Measurements from ENCODE around the gene ZNF678.
"Not testable (repeated sequence)": the region's sequence is repeated elsewhere in the genome, so short reads cannot be mapped to it uniquely, and the experiment has no call there.

The ZNF678 gene

DNA sequence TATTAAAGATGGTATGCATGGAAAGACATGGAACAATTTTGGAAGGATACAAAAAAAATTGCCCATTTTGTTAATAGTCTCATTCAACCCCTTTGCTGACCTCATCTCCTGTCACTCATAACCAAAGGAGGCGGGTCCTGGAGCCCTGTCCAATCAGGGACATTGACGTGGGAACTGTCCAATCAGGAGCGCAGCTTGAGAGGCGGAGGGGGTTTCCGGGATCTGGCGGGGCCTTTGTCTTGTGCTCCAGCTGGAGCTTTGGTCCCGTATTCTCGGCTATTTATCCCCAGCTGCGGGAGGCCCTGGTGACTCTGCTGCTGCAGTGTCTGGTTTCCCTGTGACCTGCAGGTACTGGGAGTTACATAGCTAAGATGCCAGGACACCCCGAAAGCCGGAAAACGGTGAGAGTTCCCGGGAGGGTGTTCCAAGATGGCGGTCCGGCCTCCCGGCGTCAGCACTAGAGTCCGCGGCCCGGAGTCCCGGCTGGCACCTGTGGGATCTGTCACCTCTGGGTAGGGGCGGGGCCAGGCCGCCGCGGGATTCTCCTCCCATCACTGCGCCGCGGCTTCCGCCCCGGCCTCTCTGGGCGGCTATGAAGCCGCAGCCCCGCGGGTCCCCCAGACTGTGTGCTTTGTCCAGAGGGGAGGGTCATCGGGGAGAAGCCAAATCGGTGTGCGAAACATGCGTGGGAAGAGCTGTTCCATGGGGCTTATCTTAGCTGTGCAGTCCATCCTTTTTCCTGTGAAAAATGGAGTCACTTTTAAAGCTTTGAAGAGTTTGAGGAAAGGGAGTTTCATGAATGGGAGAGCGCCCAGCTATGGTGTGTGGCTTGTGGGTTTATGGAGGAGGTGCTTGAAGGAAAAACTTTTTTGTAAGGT, at the start of gene ZNF678:
ZNF678 (plus strand) TSS at position 233 of the 878 bp plus-strand sequence. CDS start 87,436 bp downstream, outside the sequence.
- DNase-seq = peak; percentile 99

DNA sequence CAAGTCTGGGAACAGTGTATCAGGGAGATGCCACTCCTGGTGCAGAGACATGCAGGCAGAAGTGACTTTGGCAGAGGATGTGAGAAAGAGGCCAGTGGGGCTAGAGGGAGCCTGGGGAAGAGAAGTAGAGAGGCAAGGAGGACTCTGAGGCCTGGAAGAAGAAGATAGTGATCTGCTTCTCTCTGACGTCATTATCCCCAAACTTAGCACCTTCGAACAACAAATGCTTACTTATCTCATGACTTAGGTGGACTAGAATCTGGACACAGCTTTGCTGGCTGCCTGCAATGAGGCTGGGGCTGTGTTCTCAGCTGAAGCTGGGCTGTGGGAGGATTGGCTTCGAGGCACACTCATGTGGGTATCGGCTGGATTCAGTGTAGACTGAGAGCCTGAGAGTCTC, 44.5 kb upstream of the ZNF678 start:
- DNase-seq = no peak

GRCh38 chr1:227521782-227522181, 41.6 kb upstream of the ZNF678 start:
- DNase-seq = no peak

GRCh38 chr1:227526524-227526923, 36.8 kb upstream of the ZNF678 start:
- no peak for DNase-seq

GRCh38 chr1:227532019-227532619, 31.2 kb upstream of the ZNF678 start:
- DNase-seq = peak; percentile 4

- DNase-seq = no peak
These were observed 22.9 kb upstream of the ZNF678 start for GRCh38 chr1:227540170-227541098.

DNA sequence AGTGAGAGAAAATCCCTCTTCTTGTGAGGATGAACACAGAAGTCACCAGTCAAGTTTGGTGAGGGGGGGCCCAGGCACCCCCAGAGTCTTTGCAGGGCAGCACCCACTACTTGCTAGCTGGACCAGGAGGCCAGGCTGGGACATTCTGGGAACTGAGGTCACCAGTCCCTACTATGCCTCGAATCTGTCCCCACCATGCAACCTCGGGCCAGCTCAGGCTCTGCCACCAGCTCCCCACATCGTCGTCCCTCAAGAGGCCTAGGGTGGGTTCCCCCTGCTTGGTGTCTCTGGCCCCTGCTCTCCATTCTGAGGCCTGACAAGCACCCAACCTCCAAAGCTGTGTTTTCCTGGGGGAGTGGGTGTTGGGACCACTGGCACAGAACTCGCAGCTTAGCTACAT, 22.2 kb upstream of the ZNF678 start:
- DNase-seq = no peak

- no peak for DNase-seq
These were observed 21.6 kb upstream of the ZNF678 start for GRCh38 chr1:227541796-227542152.

GRCh38 chr1:227542153-227543120, 20.9 kb upstream of the ZNF678 start:
- peak; percentile 78 for DNase-seq

- DNase-seq = no peak
These were observed 19.9 kb upstream of the ZNF678 start for GRCh38 chr1:227543283-227544066.

DNA sequence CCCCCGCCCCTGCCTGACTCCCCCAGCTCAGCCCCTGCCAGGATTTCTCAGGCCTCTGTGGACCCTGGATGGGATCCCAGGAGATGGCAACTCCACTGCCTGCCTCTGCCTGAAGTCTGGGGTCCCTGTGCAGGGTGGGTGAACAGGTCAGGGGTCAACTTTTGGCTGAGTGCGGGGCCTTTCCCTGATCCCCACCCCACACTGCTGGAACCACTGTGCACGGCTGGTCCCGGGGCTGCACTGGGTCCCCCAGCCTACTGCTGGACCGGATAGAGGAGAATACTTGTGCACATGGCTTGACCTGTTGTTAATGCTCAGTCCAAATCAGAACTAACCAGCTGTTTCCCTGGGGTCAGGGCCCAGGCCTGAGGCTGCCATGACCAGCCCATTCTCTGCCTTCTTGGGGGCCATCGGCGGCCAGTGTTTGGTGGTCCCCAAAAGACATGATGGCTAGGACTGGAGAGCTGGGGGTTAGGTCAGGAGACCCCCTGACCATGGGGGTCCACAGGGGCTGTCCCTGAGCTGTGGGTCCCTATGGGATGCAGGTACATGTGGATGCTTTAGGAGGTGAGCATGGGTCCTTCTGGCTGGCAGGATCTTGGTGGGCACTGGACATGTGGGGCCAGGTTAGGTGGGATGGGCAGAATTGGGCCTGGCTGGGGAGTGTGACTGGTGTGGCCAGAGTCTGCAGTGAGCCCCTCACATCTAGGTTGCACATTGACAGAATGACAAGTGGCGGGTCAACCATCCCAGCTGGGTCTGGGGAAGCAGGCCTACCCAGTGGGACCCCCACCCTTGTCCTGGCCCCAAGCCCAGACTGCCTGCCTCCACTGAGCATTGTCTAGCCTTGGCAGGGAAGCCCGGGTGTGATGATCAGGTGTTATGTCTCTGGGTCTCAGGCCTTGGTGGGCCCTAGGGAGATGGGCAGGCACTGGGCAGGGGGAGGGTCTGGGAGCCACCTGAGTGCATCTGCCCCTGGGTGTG, 19.0 kb upstream of the ZNF678 start:
- DNase-seq = no peak

GRCh38 chr1:227545361-227545760, 18.0 kb upstream of the ZNF678 start:
- no peak for DNase-seq

- no peak for DNase-seq
These were observed 17.3 kb upstream of the ZNF678 start for GRCh38 chr1:227546059-227546458.

DNA sequence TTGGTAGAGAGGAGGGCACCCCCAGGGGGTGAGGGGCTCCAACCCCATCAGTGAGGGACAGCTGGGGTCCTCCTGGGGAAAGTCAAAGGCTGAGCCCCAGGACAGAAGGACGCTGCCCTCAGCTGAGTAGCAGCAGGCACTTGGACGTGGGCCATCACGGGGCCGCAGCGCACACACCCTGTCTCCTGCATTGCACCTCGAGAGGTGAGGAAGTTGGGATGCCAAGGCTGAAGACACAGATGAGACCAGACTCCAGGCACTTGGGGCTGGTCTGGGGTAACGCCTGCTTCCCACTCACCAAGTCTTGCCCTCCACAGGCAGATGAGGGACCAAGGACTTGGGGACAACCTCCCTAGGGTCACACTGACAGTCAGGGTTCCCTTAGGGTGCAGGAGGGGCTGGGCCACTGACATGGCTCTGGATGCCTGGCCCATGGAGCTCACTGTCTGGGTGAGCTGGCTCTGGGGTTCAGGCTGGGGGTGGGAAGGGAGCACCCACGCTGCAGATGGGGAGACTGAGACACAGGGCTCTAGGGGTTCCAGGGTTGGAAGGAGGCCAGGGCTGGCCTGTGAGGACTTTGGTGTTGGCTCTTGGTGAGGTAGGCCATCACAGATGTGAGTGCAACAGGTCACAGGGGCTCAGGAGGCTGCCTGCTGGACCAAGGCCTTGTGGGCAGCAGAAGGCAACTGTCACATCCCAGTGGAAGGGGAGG, 16.6 kb upstream of the ZNF678 start:
- no peak for DNase-seq

DNA sequence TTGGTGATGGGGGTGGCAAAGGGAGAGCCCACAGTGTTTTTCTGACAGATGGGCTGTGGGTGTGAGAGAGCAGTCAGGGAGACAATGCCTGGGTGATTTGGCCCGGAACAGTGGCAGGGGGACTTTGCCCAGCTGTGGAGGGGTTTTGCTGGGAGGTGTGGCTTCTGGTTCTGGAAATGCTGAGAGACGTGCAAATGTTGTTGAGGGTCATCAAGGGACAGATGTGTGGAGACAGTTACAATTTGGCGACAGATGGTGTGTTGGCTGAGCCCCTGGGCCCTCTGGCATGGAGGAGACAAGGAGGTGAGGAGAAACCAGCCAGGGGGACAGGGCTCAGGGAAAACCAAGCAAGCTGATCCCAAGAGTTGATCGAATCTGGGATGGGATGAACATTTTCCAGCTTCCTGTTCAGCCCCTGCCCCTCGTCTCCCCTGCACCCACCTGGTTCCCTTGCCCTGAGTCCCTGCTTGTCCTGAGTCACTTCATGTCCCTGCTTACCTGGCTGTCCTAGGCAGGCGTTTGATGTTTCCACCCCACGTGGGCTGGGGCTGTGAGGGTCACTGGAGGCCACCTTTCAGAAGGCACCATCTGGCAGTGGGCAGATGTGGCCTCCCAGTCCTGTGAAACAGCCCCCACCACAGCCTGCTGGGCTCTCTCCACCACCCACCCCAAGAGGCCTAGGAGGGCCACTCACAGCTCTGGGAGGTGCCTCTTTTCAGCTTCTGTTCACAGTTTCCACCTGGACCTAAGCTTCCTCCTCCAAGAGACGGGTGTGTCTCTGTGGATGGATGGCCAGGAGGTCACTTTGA, 15.8 kb upstream of the ZNF678 start:
- DNase-seq = no peak

DNA sequence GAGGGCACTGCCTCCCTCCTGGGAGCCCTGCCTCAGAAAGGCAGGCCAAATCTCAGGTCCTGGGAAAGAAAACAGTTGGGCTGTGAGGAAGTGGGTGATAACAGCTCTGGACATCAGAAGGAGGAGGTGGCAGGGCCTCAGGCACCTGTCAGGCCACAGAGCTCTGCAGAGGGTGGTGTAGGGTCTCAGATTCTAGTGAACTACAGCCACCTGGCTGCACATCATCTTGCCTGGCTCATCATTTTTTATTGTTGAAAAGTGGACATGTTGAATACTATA, 15.3 kb upstream of the ZNF678 start:
- no peak for DNase-seq

- no peak for DNase-seq
These were observed 14.9 kb upstream of the ZNF678 start for GRCh38 chr1:227548448-227548847.

DNA sequence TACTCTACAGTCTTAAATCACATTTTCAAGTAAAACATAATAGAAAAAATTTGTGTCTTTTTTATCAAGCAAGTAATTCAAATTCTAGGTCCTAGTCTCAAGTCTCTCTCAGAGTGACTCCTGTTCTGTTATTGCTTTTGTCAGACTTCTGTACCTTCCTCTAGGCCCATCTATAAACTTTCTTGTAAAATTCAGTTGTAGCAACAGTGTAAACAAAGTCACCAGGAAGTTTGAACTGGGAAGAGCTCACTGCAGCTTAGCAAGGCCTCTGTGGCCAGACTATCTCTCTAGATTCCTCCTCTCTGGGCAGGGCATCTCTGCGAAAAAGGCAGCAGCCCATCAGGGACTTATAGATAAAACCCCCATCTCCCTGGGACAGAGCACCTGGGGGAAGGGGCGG, 13.5 kb upstream of the ZNF678 start:
- DNase-seq = no peak

- DNase-seq = not testable (repeated sequence)
These were observed 11.5 kb upstream of the ZNF678 start for GRCh38 chr1:227551881-227552280.

Measured in DMS79 (cell line).